Glutamatergic neuron (in vitro differentiated cells): ENCODE results near the gene TKT. TPM values are rescaled to one million over a fixed set of nuclear protein-coding genes. Genes with fewer than 3 reads are reported as not detected.

Experiments used
- DNase-seq: peaks from one replicate; pipeline ENCODE4 v3.0.0; 2022
- H3K27ac Mint-ChIP-seq: one replicate; pipeline ENCODE4 v1.8.0; 2020; ENCODE audit warnings: mild to moderate bottlenecking, mixed read lengths, inconsistent platforms; ENCODE audit not compliant: unreplicated experiment
- H3K27me3 Mint-ChIP-seq: one replicate; pipeline ENCODE4 v1.8.0; 2020; ENCODE audit warnings: mild to moderate bottlenecking, moderate library complexity, mixed read lengths, inconsistent platforms; ENCODE audit not compliant: unreplicated experiment
- H3K36me3 Mint-ChIP-seq: one replicate; pipeline ENCODE4 v1.8.0; 2020; ENCODE audit warnings: mild to moderate bottlenecking, mixed read lengths, inconsistent platforms; ENCODE audit not compliant: unreplicated experiment
- H3K4me1 Mint-ChIP-seq: one replicate; pipeline ENCODE4 v1.8.0; 2020; ENCODE audit warnings: mild to moderate bottlenecking, low read depth, mixed read lengths, inconsistent platforms; ENCODE audit not compliant: unreplicated experiment
- H3K4me3 Mint-ChIP-seq: one replicate; pipeline ENCODE4 v1.8.0; 2020; ENCODE audit warnings: mild to moderate bottlenecking, mixed read lengths, inconsistent platforms; ENCODE audit not compliant: unreplicated experiment
- H3K9me3 Mint-ChIP-seq: one replicate; pipeline ENCODE4 v1.8.0; 2020; ENCODE audit warnings: mild to moderate bottlenecking, moderate library complexity, mixed read lengths, inconsistent platforms; ENCODE audit not compliant: unreplicated experiment
- CTCF ChIP-seq: fragments of 200-600 bp; sonication (generic); IDR thresholded peaks from one replicate; pipeline ENCODE4 v1.5.0; 2021; ENCODE audit not compliant: partially characterized antibody, unreplicated experiment
- total RNA-seq: library from RNA; stranded (reverse); fragmentation: NEBNext Ultra II Directional; extraction: Animal tissue kit (Norgen Biotek cat#: 25700); gene quantifications from one replicate; pipeline ENCODE4 v1.2.1, GENCODE V29; 2021; ENCODE audit not compliant: unreplicated experiment

Gene TKT
- total RNA-seq, 1 donor from 2014 or later, result 265 TPM

DNA sequence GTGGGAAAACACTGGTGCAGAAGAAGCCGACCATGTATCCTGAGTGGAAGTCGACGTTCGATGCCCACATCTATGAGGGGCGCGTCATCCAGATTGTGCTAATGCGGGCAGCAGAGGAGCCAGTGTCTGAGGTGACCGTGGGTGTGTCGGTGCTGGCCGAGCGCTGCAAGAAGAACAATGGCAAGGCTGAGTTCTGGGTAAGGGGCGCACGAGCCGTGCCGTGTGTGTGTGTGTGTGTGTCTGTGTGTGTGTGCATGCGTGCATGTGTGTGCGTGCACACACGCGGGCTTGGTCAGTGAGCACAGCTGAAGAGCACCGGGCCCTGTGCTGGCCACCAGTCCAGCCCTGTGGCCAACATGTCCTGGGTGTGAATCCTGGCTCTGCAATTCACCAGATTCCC is 76.2 kb downstream of the TKT start:
- peaks cover 2% of the 10 kb centered on the region for H3K4me1 Mint-ChIP-seq
- H3K27ac Mint-ChIP-seq, result no peak overlapping the region

DNA sequence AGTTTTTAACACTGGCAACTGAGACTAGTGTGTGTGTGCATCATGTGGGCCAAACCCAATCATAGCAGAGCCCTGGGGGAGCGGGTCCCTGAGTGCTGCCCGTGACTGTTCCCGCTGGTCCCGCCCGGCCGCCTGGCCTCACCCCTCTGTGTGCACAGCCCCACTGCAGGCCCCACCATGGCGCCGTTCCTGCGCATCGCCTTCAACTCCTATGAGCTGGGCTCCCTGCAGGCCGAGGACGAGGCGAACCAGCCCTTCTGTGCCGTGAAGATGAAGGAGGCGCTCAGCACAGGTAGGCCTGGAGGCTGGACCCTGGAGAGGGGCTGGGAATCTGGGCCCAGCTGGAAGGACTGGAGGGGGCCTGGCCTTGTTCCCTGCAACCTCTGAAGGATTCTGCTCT is 77.6 kb downstream of the TKT start:
- Mint-ChIP-seq H3K4me1 (peaks cover 2% of the 10 kb centered on the region), H3K27ac (no peak overlapping the region), H3K36me3 (peaks cover 6% of the 10 kb centered on the region), H3K9me3 (peaks cover 1% of the 10 kb centered on the region), H3K4me3 (no peak overlapping the region), H3K27me3 (peaks cover 3% of the 10 kb centered on the region)
- no peak for DNase-seq
- TF ChIP-seq CTCF, result no peak

More for the DNA sequence above, 76.2 kb downstream of the TKT start:
- DNase-seq, result no peak
- Mint-ChIP-seq H3K27me3 (peaks cover 3% of the 10 kb centered on the region), H3K36me3 (peaks cover 6% of the 10 kb centered on the region), H3K4me3 (no peak overlapping the region), H3K9me3 (peaks cover 1% of the 10 kb centered on the region)
- no peak for TF ChIP-seq CTCF

- peaks cover 1% of the 10 kb centered on the region for H3K9me3 Mint-ChIP-seq
Observed at GRCh38 chr3:53175613-53176540, 79.9 kb downstream of the TKT start.

More at GRCh38 chr3:53175613-53176540, 79.9 kb downstream of the TKT start:
- Mint-ChIP-seq H3K4me1 (peaks cover 6% of the 10 kb centered on the region), H3K27me3 (peaks cover 3% of the 10 kb centered on the region), H3K27ac (no peak overlapping the region), H3K36me3 (peaks cover 6% of the 10 kb centered on the region), H3K4me3 (no peak overlapping the region)
- DNase-seq, result peak; percentile 44
- TF ChIP-seq CTCF, result no peak

Other genes with a start within 250 kb of the TKT start
- gene SFMBT1, start 209.9 kb downstream of the TKT start, total RNA-seq, result 6.5 TPM
- 10.5 TPM for gene RFT1, start 125.6 kb downstream of the TKT start, total RNA-seq
- gene PRKCD, start 94.8 kb downstream of the TKT start, total RNA-seq, result 5.4 TPM
- gene DCP1A, start 91.5 kb upstream of the TKT start, total RNA-seq, result 41.6 TPM
- 5.0 TPM for gene CACNA1D, start 238.6 kb upstream of the TKT start, total RNA-seq